Activated naive CD4-positive, alpha-beta T cell treated with anti-CD3 and anti-CD28 coated beads, Interleukin-2, amount 50 U/mL, for 16 hours (primary cell): ENCODE results near the gene DDX27.

Source experiments
- DNase-seq: peaks from one replicate; pipeline ENCODE4 v3.0.0-alpha.2; 2020

Gene DDX27

DNA sequence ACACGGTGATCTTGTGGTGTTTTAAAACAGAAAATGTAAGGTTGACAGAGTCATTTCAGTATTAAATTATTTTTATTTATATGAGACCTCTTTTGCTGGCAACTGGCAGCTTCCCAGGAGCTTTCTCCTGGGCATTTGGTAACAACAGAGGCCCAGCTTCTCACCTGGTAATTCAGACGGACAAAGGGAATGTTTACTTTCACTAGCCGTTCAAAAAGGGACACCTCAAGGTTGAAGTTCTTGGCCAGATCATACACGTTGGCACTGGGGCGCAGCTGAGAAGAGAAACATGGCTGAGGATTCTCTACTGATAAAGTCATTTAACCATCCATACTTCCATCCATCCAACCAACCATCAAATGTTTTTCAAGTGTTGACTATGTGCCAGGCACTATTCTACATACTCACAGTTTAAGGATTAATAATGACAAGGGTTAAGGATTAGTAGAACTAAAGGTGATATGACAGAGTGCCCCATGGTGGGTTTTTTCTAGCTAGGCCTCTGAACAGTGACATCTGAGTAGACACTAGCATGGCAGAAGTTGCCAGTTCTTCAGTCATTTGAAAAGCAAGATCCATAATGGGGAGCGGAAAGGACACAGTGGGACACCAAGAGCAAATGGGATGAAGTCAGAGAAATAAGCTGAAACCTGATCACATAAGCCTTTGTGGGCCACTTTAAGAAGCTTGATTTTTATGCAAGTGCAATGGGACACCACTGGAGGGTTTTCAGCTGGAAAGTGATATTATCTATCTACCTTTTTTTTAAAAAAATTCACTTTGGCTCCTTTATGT is 33.5 kb downstream of the DDX27 start:
- DNase-seq, result no peak

DNA sequence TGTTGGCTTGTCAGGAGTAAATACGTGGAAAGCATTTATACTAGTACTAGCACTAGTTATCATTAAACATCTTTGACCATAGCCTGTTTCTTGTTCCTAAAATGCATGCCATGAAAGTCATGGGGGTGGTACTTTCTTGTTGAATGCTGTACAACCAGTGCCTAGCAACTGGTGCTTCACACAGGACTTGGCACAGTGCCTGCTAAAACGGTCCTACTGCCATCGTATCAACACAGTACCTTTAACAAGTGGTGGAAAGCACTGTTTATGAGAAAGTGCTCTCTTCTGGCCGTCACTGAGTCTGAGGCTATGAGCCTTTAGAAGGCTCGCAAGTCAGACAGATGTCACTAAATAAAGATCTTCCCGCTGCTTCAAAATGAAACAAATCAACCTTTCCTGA is 37.0 kb downstream of the DDX27 start:
- no peak for DNase-seq

DNA sequence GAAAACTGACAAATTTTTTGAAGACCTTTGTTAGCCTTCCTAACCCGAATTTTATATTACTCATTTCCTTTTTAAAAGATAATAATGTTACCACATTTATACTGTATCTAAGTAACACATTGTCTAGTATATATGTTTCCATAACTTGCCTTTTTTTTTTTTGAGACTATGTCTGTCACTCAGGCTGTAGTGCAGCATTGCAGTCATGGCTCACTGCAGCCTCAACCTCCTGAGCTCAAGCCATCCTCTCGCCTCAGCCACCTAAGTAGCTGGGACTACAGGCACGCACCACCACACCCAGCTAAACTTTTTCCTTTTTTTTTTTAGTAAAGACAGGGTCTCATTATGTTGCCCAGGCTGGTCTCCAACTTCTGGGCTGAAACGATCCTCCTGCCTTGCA is 40.1 kb downstream of the DDX27 start:
- DNase-seq, result no peak

DNA sequence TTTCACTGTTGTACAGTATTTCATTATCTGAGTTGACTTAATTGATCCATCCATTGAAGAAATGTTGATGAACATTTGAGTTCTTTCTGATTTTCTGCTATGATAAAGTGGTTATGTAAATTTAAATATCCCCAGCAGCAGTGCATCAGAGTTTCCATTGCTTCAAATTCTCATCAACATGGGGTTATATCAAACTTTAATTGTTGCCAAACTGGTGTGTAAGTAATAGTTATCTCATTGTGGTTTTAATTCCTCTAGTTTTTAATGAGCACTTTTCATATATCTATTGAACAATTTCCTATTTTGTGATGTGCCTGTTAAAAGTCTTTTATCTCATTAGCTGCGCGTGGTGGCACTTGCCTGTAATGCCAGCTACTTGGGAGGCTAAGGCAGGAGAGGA is 40.6 kb downstream of the DDX27 start:
- DNase-seq, result no peak

DNA sequence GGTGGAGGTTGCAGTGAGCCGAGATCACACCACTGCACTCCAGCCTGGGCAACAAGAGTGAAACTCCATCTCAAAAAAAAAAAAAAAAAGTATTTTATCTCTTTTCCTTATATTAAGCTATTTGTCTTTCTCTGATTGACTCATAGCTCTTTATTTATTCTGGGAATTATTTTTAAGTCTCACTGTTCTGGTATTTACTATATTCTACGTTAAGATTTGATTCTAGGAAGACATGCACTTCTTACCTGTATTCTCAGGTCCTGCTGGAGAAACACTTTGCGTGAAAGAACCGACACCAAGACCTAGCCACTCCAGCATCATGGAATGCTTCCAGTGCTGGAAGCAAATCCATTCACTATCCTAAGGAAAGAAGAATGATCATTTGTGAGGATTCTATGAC is 41.0 kb downstream of the DDX27 start:
- DNase-seq, result no peak

DNA sequence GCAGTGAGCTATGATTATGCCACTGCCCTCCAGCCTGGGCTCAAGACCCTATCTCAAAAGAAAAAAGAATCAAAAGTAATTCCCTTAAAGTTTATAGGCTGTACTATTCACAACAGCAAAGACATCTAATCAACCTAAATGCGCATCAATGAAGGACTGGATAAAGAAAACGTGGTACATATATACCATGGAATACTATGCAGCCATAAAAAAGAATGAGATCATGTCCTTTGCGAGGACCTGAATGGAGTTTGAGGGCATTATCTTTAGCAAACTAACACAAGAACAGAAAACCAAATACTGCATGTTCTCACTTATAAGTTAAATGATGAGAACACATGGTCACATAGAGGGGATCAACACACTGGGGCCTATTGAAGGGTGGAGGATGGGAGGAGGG is 42.0 kb downstream of the DDX27 start:
- no peak for DNase-seq

DNA sequence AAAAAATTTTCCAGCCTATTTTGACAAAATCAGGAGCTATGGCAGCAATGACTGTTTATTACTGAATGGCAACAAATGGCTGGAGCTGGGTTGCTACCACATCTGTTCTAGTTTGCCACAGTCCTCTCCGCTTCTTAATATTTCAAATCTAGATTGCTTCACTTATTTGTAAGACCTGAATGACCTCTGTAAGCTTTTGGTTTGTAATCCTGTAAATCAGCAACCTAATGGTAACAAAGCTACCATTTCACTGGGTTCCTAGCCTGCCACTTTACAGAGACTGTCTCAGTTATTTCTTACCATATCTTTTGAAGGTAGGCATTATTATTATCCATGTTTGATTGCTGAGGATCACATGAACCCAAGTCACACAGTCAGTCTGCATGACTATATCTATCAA is 43.2 kb downstream of the DDX27 start:
- no peak for DNase-seq

DNA sequence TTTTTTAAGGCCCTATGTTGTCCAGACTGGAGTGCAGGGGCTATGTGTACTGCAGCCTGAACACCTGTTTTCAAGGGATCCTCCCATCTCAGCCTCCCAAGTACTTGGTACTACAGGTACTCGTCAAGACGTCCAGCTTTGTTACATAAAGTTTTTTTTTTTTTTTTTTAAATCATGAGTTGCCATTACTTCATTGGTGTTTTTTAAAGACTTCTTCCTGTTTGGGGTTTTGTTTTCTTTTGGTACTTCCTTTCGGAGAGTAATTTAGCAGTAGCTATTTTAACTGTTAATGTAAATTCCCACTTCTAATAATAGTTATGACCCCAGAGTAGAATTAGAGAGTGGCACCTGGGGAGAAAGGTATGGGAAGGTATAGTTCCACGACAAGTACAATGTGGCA is 48.1 kb downstream of the DDX27 start:
- no peak for DNase-seq

DNA sequence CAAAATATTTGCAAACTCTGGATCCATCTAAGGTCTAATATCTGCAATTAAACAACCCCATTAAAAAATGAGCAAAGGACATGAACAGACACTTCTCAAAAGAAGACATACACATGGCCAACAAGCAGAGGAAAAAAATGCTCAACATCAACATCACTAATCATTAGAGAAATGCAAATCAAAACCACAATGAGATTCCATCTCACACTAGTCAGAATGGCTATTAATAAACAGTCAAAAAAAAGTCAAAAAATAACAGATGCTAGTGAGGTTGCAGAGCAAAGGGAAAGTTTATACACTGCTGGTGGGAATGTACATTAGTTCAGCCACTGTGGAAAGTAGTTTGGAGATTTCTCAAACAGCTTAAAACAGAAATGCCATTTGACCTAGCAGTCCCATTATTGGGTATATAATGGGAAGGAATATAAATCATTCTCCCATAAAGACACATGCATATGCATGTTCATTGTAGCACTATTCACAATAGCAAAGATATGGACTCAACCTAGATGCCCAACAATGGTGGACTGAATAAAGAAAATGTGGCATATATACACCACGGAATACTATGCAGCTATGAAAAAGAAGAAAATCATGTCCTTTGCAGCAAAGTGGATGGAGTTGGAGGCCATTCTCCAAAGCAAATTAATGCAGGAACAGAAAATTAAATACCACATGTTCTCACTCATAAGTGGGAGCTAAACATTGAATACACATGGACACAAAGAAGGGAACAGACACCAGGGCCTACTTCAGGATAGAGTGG is 49.6 kb downstream of the DDX27 start:
- no peak for DNase-seq

DNA sequence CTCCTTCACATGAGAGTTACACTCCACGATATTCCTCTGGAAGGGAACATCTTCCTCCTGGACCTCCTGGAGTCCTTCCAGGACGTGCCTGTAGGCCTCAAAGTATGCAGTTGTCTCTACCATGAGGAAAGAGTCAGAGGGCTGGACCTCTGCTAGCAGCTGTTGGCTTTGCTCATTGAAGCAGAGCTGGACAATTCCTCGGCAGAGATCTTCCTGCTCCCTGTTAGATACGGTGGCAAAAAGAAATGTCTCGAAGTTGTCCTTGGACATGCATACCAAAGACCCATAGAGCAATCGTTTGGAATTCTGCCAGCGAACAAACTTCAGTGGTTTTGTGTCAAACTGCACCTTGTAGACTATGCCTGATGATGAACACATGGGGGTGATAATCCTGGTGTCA is 51.0 kb downstream of the DDX27 start:
- DNase-seq, result no peak

DNA sequence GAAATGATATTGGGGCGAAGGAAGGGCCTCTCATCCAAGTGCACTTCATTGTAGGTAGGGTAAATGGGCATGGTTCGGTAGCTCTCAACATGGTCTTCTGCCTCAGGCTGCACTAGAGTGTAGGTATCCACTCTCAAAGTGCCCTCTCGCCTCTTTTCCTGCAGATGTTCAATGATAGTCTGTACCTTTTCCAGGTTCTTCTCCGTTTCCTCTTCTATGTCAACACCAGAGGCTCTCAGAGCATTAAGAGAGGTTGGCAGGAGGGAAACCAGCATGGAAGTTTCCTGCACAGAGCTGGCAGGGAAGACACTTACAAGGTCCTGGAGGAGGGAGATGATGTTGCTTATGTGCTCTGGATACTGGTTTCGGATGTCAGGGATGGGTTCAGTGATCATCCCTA is 51.5 kb downstream of the DDX27 start:
- no peak for DNase-seq

DNA sequence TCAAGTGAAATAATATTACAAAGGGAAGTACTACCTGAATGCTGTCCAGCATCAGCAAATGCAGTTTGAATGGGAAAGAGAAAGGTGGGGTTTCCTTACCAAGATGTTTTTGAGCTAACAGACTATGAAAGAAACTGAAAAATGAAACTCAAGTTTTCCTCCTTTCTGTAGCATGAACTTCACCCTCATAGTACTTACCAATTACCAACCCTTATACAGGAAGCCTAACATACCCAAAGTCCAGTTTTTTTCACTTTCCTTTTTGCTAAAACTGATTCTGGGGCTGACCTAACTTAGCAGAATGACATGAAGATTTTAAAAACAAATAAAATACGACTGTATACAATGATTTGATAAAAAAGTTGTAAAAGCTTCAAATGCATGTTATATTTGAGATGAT is 53.4 kb downstream of the DDX27 start:
- no peak for DNase-seq

DNA sequence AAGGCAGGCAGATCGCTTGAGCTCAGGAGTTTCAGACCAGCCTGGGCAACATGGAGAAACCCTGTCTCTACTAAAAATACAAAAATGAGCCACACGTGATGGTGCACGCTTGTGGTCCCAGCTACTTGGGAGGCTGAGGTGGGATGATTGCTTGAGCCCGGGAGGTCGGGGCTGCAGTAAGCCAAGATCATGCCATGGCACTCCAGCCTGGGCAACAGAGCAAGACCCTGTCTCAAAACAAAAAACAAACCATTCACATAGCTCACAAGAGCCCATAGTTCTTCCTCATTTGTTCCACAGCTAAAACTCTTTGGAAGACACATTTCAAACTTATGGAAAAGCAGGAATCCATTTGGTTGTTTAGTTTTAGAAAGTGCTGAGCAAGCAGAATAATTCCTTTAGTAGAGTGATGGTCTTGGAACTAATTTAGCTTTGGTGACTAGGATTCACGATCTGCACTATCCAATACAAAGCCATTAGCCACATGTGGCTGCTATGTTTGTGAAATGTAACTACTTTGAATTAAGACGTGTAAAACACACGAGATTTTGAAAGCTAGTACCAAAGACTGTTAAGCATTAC is 54.6 kb downstream of the DDX27 start:
- DNase-seq, result no peak

DNA sequence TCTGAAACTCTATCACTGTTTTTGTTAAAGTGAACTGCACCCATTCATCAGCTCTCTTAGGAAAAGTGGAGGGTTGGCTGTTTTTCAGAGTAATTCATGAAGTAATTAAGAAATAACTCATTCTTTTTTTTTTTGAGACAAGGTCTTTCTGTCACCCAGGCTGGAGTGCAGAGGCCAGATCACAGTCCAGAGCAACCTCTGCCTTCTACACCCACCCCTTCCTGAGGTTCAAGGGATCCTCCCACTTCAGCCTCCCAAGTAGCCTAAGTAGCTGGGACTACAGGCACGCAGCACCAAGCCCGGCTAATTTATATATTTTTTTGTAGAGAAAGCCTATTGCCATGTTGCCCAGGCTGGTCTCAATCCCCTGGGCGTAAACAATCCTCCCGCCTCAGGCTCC is 56.0 kb downstream of the DDX27 start:
- DNase-seq, result no peak

DNA sequence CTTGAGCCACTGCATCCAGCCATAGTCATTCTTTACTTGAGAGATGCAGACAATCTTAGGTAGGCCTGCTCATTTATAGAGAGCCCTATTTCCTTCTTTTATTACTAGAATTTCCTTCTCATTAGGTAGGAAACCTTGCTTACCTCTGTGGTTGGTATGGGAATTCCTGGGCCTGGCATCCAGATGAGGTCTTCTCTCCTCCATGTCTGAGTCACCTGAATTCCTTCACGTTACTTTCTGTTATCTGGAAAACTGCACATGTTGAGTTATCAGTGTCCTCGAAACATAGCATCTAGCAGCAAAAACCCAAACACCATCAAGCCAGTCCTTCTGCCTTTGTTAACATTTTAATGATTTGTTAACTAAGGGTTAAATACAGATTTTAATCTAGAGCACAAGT is 56.4 kb downstream of the DDX27 start:
- DNase-seq, result no peak

DNA sequence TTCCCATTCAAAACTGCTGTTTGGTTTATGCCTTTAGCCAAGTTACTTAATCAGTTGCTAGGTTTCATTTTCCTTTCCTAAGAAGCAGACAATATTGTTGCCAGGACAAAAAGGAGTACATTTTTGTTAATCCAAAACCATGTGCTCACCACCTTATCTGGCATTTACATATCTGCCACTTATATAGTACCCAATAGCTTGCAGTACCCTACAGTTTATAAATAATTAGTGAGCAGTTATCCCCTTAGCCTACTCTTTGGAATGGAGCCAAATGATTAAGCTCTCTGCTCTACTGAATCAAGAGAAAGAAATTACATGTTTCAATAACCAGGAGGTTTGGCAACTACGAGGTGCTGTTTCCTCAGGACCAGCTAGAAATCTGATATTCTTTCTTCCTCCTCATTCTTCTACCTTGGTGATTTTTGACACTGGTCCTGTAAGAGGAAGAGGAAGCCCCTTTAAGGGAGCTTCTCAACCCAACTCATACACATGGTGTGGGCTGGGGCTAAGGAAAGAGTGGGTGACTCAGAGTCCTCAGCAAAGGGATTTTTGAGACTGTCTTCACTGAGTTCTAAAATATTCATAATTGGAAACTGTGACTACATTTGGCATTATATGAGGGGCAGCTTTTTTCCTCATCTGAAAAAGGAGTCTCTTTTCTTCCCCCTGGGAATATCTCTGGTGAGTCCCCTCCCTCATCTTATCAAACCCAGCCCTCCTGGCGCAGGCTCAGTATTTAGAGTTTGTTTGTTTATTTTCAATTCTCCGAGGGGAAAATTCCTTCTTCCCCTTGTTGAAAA is 57.1 kb downstream of the DDX27 start:
- peak; percentile 66 for DNase-seq

DNA sequence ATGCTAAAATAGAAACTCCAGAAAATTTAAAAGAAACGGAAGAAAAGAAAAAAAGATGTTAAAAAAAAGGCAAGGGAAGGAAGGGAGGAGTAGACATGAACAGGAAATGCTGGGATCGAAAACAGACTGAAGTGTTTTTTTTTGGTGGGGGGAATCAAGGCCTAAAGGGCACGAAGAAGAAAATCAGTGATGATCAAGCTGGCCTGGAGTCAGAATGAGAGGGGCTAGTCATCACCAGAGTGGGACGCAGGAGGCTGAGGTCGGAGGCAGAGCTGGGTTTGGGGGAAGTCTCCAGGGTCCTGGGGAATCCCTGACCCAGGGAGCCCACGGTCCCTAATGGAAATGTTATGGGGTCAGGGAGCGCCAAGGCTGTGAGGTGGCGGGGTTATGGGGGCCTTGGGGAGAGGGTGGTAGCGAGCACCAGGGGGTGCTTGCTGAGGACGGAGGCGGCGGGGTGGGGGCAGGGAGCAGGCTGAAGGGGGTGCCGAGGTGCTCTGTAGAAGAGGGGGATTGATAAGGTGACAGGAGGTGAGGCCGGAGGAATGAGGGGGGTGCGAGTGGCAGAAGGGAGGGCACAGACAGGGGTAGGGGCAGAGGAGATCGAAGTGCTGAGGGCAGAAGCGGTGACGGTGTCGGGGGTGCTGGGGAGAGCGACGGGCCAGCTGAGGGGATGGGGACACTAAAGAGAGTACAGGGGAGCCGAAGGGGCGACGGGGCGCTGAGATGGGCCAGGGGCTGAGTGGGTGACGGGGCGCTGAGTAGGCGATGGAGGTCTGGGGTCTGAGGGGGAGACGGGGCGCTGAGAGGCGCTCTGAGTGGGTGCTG is 58.0 kb downstream of the DDX27 start:
- DNase-seq, result peak; percentile 67

DNA sequence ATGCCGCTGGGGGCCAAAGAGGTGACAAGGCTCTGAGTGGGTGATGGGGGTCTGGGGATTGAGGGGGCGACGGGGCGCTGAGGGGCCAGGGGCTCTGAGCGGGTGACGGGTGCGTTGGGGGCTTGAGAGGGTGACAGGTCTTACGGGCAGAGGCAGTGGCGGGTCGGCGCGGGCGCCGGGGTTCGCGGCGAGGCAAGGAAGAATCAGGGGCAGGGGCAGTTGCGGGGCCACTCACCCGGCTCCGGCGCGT is 58.5 kb downstream of the DDX27 start:
- DNase-seq, result no peak

DNA sequence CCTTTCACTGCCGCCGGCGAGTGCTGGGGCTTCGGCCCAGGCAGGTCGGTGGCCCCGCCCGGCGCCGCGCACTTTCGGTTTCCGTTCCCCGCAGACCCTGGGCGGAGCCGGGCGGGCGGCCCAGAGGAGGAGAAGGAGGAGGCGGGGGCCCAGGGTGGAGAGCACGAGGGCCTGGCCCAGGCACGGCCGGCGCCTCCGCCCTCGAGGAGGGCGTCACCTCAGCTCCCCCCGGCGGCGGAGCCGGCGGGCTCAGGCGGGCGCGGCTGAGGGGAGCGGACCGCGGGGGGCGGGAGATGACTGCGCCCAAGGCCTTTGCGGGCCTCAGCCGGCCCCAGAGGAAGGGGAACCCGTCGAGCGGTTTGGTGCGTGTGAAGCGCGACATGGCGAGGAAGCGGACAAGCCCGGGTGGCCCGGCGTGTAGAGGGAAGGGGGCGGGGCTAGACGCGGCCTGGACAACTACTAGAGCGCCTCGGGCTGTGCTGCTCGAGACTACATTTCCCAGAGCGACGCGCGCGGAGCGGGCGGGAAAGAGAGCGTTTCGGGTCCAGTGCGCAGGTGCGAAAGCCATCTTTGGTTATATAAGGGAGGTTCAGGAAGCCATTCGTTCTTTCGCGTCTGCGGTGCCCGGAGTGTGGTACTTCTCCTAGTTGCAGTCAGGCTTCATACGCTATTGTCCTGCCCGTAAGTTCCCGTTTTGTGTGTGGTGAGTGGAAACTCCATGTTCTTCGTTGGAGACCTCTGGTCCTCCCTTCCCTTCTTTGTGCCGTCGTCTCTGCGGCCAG is 59.0 kb downstream of the DDX27 start, which contains the start of gene ZNFX1:
Gene ZNFX1 (minus strand): TSS at position 22 of the 782 bp plus-strand sequence. CDS start 2,218 bp downstream, outside the sequence.
- DNase-seq, result peak; percentile 98

DNA sequence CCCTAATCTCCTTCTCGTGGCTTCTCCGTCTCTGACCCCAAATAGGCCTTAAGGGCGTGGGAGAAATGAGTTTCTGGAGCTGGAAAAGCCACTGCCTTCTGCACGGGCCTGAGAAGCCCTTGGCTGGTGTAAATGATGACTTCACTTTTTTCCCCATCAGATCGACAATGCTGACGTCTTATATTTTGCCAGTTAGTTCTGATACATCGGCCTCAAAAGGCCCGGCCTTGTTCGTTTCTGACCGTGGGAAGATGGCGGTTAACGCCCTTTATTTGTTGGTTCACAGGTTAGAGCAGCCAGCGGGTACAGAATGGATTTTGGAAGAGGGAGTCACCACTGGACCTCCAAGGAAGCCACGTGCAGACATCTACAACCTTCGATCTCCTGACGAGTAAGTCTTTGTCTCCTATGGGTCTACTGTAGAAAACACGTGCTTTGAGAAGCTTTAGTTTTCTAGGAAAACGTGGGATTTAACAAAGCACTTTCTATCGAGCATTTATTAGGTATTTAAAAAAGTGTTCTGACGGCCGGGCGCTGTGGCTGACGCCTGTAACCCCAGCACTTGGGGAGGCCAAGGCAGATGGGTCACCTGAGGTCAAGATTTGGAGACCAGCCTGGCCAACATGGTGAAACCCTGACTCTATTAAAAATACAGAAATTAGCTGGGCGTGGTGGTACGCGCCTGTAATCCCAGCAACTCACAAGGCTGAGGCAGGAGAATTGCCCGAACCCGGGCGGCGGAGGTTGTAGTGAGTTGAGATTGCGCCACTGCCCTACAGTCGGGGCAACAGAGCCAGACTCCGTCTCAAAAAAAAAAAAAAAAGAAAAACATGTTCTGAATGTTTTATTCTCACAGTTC is 59.8 kb downstream of the DDX27 start:
- DNase-seq, result peak; percentile 38
